Cardiac muscle cell (in vitro differentiated cells and primary cell): ENCODE measurements around the gene NPY1R. TPM values are rescaled to one million over a fixed set of nuclear protein-coding genes. Genes with fewer than 3 reads are reported as not detected.

Source experiments
- DNase-seq, 2 donors: peaks; one replicate each; pipeline versions ENCODE4 v3.0.0 to v3.0.0-alpha.2; 2010 to 2017; ENCODE audit warnings: low read depth in 1 of 2, low spot score in 1 of 2
- H3K27ac ChIP-seq: fragments of 200-600 bp; sonication (generic); 2 replicates; pipeline ENCODE4 v1.5.1; 2016
- H3K27me3 ChIP-seq: fragments of 200-600 bp; sonication (generic); 2 replicates; pipeline ENCODE4 v1.6.0; 2016; ENCODE audit warnings: control low read depth
- H3K36me3 ChIP-seq: fragments of 200-600 bp; sonication (generic); 2 replicates; pipeline ENCODE4 v1.5.1; 2016; ENCODE audit warnings: control low read depth
- H3K4me1 ChIP-seq: fragments of 200-600 bp; sonication (generic); 2 replicates; pipeline ENCODE4 v1.8.1; 2017; ENCODE audit warnings: low read depth, mild to moderate bottlenecking, mixed run types
- H3K4me3 ChIP-seq: fragments of 200-600 bp; sonication (generic); 2 replicates; pipeline ENCODE4 v1.5.1; 2016; ENCODE audit warnings: mild to moderate bottlenecking
- H3K9me3 ChIP-seq: fragments of 200-600 bp; sonication (generic); 2 replicates; pipeline ENCODE4 v1.5.1; 2017; ENCODE audit warnings: low read depth, mild to moderate bottlenecking, control low read depth
- CTCF ChIP-seq: IDR thresholded peaks from 2 replicates; pipeline ENCODE4 v1.5.1; 2012; ENCODE audit warnings: low read depth, mild to moderate bottlenecking, low read length
- polyA plus RNA-seq: library from polyadenylated mRNA; unstranded; fragments of >200 nt; fragmentation: Nextera tagmentation; extraction: Ambion mirVana; gene quantifications from 2 replicates; pipeline ENCODE4 v1.2.1, GENCODE V29; 2016
- total RNA-seq: library from RNA; depleted of rRNA; stranded (reverse); fragments of >200 nt; gene quantifications from 2 replicates; pipeline ENCODE4 v1.2.3, GENCODE V29; 2016

The NPY1R gene
- total and polyA plus RNA-seq, 2 experiments from 2014 or later, result 8.0 to 16.8 TPM

DNA sequence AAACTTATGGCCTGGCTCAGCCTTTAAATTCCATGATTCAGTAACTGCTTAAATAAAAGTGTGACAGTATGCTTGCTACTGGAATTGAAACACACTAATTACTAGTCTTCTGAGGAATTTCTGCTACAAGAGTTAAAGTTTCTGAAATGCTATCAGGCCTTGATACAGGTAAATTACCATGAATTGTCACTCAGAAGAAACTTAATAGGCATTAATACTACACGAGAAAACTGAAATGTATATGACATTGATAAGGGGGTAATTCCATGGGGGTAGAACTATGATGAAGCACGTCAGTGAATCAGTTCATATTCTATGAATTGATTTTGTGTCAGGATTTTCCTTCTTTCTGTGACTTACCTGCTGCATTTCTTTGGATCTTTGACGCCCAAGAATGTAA is 3.0 kb upstream of the NPY1R start:
- Histone ChIP-seq H3K4me3 (no peak overlapping the region), H3K4me1 (no peaks in the 10 kb centered on the region), H3K36me3 (no peaks in the 10 kb centered on the region), H3K27ac (no peak overlapping the region), H3K27me3 (peaks cover 17% of the 10 kb centered on the region), H3K9me3 (no peaks in the 10 kb centered on the region)
- no peak for TF ChIP-seq CTCF
- DNase-seq, result no peak

GRCh38 chr4:163331629-163332376 is 593 bp downstream of the NPY1R start:
- TF ChIP-seq CTCF, result peak; percentile 21
- Histone ChIP-seq H3K4me3 (peak overlapping the region; percentile 71), H3K4me1 (no peaks in the 10 kb centered on the region), H3K9me3 (no peaks in the 10 kb centered on the region), H3K36me3 (no peaks in the 10 kb centered on the region), H3K27ac (no peak overlapping the region), H3K27me3 (peaks cover 9% of the 10 kb centered on the region)
- DNase-seq, result peak; percentile 36 to 57

- Histone ChIP-seq H3K27ac (no peak overlapping the region), H3K4me3 (peak overlapping the region; percentile 71), H3K36me3 (no peaks in the 10 kb centered on the region), H3K27me3 (peaks cover 9% of the 10 kb centered on the region), H3K4me1 (no peaks in the 10 kb centered on the region), H3K9me3 (no peaks in the 10 kb centered on the region)
- TF ChIP-seq CTCF, result no peak
- DNase-seq, result no peak
These were observed 1.3 kb downstream of the NPY1R start for GRCh38 chr4:163330916-163331628.

DNA sequence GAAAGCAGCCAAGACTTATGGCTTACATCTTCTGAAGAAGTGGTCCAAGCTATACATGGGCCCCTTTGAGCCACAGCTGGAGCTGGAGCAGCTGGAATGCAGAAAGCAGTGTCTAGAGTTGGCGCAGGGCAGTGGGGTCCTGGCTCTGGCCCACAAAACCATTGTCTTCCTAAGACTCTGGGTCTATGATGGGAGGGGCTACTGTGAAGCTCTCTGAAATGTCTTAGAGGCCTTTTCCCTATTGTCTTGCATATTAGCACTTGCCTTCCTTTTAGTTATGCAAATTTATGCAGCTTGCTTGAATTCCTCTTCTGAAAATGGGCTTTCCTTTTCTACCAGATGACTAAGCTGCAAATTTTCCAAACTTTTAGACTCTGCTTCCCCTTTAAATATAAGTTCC is 15.3 kb downstream of the NPY1R start:
- Histone ChIP-seq H3K4me3 (no peak overlapping the region), H3K4me1 (peaks cover 6% of the 10 kb centered on the region), H3K27me3 (no peaks in the 10 kb centered on the region), H3K36me3 (no peaks in the 10 kb centered on the region), H3K27ac (no peak overlapping the region), H3K9me3 (no peaks in the 10 kb centered on the region)
- TF ChIP-seq CTCF, result no peak
- DNase-seq, result no peak

DNA sequence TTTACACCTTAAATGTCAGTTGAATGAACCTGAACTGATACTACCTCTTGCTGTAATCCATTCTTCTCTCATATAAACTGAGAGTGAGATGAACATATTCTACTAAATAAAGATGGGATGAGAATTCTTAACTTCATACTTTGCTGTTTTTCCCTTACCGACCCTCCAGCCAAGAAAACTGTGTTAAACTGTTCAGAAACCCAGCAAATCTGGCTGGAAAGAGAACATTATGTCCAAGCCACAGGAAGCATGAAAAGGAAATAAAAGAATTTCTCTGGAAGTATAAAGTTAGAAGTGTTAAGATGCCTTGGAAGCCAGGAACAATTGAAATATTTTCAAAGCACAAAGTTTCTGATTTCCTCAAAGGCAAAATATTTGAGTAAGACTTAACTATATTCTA is 22.9 kb downstream of the NPY1R start:
- no peak for DNase-seq
- TF ChIP-seq CTCF, result no peak
- H3K4me1 ChIP-seq, result no peaks in the 10 kb centered on the region
- H3K4me3 ChIP-seq, result no peak overlapping the region
- no peaks in the 10 kb centered on the region for H3K27me3 ChIP-seq
- no peaks in the 10 kb centered on the region for H3K9me3 ChIP-seq
- no peak overlapping the region for H3K27ac ChIP-seq
- H3K36me3 ChIP-seq, result no peaks in the 10 kb centered on the region
